AG04450 (cell line): ENCODE results near the gene GULP1. TPM values are rescaled to one million over a fixed set of nuclear protein-coding genes. Genes with fewer than 3 reads are reported as not detected.

Experiments
- CTCF ChIA-PET: fragments of 300-600, 350-600 bp; formaldehyde crosslinking; extraction: SDS; loops from one replicate; lab custom pipeline; 2022; ENCODE audit warnings: antibody characterized with exemption, inconsistent platforms; lab: Charles Lee
- POLR2A ChIA-PET: fragments of 350-600 bp; formaldehyde crosslinking; extraction: SDS; loops from one replicate; lab custom pipeline; 2021; ENCODE audit warnings: antibody characterized with exemption, inconsistent platforms; lab: Yijun Ruan, JAX
- DNase-seq: peaks from one replicate; pipeline ENCODE4 v3.0.0-alpha.2; 2011; ENCODE audit warnings: low read depth, low spot score
- H3K27ac ChIP-seq: one replicate; pipeline ENCODE4 v1.5.1; 2012; ENCODE audit warnings: low read depth, low read length, control low read depth
- H3K27me3 ChIP-seq: one replicate; pipeline ENCODE4 v1.6.0; 2012; ENCODE audit warnings: low read length; ENCODE audit not compliant: control insufficient read depth, insufficient read depth
- H3K4me3 ChIP-seq: 2 replicates; pipeline ENCODE4 v1.5.1; 2011; ENCODE audit warnings: mild to moderate bottlenecking, low read depth, low read length, control low read depth
- H3K9me3 ChIP-seq: 2 replicates; pipeline ENCODE4 v1.5.1; 2012; ENCODE audit warnings: low read length; ENCODE audit not compliant: control insufficient read depth, insufficient read depth
- polyA plus RNA-seq: library from polyadenylated mRNA; depleted of rRNA; stranded (reverse); fragments of >200 nt; gene quantifications from 2 replicates; pipeline ENCODE4 v1.2.3, GENCODE V29; 2011
- TF ChIP-seq, protein P1 (sequence below): IDR thresholded peaks from 2 replicates; pipeline ENCODE4 v1.5.1; 2011; ENCODE audit warnings: low read depth, low read length, control low read depth, inconsistent platforms

The GULP1 gene
- polyA plus RNA-seq, 1 experiment: 44.7 TPM

DNA sequence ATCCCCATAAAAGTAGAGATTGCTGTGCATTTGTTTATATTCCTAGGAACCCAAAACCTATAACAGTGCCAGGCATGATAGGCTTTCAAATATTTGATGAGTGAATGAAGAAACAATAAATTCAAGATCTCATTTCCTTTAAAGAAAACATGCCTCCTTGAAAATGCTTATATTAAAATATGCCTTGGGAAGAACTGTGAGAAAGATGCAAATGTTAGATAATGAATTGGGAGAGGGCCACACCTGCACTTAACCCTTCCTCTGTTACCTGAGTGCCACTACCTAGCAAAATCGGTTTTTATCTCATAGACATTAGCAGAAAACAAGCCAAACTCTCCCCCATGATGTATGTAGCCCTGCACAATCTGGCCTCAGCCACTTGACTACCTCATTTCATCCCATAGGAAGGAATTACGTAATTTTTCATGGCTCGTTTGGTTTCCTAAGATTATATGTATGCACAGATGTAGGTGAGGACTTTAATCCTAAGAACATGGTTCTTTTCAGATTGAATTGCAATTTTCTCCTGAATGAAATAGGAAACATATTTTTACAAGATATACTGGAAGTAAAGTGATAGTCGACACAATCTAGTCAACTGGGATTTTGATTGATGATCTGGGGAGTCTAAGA is 25.2 kb downstream of the GULP1 start:
- H3K27ac ChIP-seq: no peak overlapping the region
- no peak overlapping the region for H3K4me3 ChIP-seq
- no peak for DNase-seq
- TF ChIP-seq, protein P1, sequence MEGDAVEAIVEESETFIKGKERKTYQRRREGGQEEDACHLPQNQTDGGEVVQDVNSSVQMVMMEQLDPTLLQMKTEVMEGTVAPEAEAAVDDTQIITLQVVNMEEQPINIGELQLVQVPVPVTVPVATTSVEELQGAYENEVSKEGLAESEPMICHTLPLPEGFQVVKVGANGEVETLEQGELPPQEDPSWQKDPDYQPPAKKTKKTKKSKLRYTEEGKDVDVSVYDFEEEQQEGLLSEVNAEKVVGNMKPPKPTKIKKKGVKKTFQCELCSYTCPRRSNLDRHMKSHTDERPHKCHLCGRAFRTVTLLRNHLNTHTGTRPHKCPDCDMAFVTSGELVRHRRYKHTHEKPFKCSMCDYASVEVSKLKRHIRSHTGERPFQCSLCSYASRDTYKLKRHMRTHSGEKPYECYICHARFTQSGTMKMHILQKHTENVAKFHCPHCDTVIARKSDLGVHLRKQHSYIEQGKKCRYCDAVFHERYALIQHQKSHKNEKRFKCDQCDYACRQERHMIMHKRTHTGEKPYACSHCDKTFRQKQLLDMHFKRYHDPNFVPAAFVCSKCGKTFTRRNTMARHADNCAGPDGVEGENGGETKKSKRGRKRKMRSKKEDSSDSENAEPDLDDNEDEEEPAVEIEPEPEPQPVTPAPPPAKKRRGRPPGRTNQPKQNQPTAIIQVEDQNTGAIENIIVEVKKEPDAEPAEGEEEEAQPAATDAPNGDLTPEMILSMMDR: no peak
- POLR2A ChIA-PET: no interaction called here
- CTCF ChIA-PET: no interaction called here
- H3K27me3 ChIP-seq: no peaks in the 10 kb centered on the region
- H3K9me3 ChIP-seq: no peaks in the 10 kb centered on the region

GRCh38 chr2:188318161-188318749 is 26.6 kb downstream of the GULP1 start:
- DNase-seq: no peak
- Histone ChIP-seq H3K27ac (no peak overlapping the region), H3K27me3 (no peaks in the 10 kb centered on the region), H3K9me3 (no peaks in the 10 kb centered on the region), H3K4me3 (no peak overlapping the region)
- TF ChIP-seq, protein P1: no peak
- ChIA-PET CTCF (interaction anchor here (1.7 kb wide), 1 partner anchor 27 kb away, joined by 6 read pairs; the partner anchor contains the start of gene GULP1), POLR2A (no interaction called here)

- H3K27ac ChIP-seq: no peak overlapping the region
- ChIA-PET POLR2A (interaction anchor here (1.3 kb wide), 1 partner anchor 27 kb away, joined by 4 read pairs; no protein-coding TSS in a partner anchor), CTCF (interaction anchor here (1.3 kb wide), 1 partner anchor 13 kb away, joined by 3 read pairs; no protein-coding TSS in a partner anchor)
- DNase-seq: no peak
- TF ChIP-seq, protein P1: no peak
- no peaks in the 10 kb centered on the region for H3K27me3 ChIP-seq
- H3K4me3 ChIP-seq: no peak overlapping the region
- no peaks in the 10 kb centered on the region for H3K9me3 ChIP-seq
Measured at GRCh38 chr2:188319838-188320237, 28.2 kb downstream of the GULP1 start.

- H3K4me3 ChIP-seq: no peak overlapping the region
- TF ChIP-seq, protein P1: no peak
- CTCF ChIA-PET: no interaction called here
- H3K27ac ChIP-seq: no peak overlapping the region
- H3K9me3 ChIP-seq: no peaks in the 10 kb centered on the region
- DNase-seq: no peak
- no peaks in the 10 kb centered on the region for H3K27me3 ChIP-seq
- POLR2A ChIA-PET: interaction anchor here (0.7 kb wide), 1 partner anchor 199 kb away, joined by 3 read pairs; no protein-coding TSS in a partner anchor
Measured at GRCh38 chr2:188320861-188321260, 29.2 kb downstream of the GULP1 start.
